HG03095 (cell line): ENCODE measurements around the gene HOXA1.

Source experiments
- ATAC-seq: cut with Tn5 transposase; IDR thresholded peaks from one replicate; pipeline ENCODE4 v1.9.1; 2021; ENCODE audit warnings: moderate library complexity; ENCODE audit not compliant: unreplicated experiment

HOXA1 gene

GRCh38 chr7:27132214-27132613 lies 36.4 kb upstream of the HOXA1 start:
- no peak for ATAC-seq

GRCh38 chr7:27131390-27131819 lies 35.6 kb upstream of the HOXA1 start:
- no peak for ATAC-seq

GRCh38 chr7:27130540-27131389 lies 35.0 kb upstream of the HOXA1 start, which contains the start of gene HOXA4:
Gene HOXA4 (minus strand): TSS chr7:27130757. CDS start chr7:27130733, 24 bp downstream.
- no peak for ATAC-seq

DNA sequence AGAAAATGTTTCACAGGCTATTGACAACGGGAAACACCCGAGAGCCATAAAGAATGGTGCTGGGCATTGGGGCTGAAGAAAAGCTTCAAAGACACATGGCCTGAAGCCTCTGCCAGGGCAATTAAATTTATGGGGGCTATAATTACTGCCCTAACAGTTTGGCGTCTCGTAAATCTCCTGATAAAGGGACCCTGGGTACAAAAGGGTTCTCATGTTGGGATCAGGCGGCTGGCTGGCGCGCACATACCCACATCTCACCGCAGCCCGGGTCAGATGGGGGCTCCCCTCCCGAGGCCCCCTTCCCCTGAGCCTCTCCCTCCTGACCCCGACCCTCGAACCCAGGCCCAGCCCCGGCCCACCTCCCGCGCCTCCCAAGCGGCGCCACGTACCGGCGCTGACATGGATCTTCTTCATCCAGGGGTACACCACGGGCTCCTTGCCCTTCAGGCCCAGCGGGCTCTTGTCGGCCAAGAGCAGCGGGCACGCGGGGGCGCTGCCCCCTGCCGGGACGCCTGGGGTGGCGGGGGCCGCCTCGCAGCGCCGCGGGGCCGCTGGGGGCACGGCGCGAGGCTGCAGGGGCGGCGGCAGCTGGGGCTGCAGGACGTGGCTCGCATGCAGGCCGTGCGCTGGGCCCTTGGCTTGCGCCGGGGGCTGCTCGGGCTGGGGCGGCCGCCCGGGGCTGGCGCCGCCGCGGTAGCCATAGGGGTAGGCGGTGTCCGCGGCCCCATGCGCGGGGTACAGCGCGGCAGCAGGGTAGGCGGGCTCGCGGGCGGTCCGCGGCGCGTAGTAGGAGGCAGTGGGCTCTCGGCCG lies 34.1 kb upstream of the HOXA1 start:
- ATAC-seq = no peak

- no peak for ATAC-seq
Measured at GRCh38 chr7:27128776-27129728, 33.3 kb upstream of the HOXA1 start.

DNA sequence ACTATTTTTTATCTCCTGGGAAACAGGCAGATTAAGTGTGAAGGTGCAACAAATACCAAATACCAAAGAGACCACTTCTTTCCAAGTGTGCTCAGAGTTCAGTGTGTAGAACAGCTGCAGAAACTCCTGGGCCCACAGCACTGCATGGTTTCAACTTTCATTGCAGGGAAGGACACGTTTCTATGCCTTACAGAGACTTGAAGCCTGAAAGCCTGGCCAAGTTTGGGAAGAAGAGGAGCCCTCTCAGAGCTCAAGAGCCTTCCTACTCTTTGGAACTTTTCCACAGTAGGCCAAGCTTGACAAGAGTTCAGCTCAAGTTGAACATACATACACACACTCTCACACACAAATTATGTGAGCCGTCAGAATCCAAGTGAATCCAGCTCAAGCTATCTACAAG lies 32.2 kb upstream of the HOXA1 start:
- ATAC-seq = no peak

DNA sequence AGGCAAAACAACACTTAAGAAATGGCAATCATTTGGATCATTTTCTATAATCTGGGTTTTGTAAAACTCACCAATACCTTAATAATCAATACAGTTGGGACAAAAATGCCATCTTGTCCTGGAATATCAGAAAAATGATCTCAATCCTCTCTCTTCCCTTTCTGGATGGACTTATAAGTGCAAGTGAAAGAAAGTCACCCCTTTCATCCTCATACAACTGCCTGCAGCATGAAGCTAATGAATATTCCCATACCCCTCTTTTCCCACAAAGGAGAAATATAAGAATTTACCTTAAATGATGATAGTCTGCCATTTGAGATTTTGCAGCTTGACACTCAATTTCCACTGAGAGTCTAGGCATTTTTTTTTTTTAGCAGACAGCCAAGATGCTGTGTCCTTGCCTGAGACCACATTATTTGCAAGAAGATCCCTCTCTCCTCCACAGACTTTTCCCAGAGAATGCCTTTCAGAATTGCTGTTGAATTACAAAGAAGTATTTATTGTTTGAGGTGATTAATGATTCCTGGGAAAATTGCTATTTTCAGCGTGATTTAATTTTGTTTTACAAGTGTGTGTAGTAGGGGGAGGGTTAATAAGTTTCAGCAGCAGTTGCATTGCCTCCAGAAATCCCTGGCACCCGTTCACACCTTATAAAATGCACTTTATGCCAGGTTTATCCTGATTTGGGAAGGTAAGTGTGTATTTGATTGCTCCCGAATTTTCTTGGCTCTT lies 31.0 kb upstream of the HOXA1 start:
- no peak for ATAC-seq

DNA sequence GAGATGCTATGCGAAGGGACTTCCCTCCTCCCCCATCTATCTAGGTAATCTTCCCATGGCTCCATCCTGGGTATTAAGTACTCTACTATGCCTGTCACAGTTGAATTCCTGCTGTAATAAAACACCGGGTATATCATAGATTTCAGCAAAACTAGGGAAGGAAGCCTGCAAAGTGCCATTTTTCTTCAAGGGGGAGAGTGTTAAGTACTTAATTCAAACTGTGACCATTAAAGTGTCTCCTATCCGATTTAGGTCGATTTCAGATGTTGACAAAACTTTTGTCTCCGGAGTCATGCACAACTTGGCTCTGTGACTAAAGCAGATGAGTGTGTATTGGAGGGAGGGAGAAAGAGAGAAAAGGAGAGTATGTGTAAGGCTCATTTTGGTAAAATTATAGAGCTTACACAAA lies 30.2 kb upstream of the HOXA1 start:
- ATAC-seq = no peak

- ATAC-seq = no peak
Measured at GRCh38 chr7:27124902-27125689, 29.3 kb upstream of the HOXA1 start.

DNA sequence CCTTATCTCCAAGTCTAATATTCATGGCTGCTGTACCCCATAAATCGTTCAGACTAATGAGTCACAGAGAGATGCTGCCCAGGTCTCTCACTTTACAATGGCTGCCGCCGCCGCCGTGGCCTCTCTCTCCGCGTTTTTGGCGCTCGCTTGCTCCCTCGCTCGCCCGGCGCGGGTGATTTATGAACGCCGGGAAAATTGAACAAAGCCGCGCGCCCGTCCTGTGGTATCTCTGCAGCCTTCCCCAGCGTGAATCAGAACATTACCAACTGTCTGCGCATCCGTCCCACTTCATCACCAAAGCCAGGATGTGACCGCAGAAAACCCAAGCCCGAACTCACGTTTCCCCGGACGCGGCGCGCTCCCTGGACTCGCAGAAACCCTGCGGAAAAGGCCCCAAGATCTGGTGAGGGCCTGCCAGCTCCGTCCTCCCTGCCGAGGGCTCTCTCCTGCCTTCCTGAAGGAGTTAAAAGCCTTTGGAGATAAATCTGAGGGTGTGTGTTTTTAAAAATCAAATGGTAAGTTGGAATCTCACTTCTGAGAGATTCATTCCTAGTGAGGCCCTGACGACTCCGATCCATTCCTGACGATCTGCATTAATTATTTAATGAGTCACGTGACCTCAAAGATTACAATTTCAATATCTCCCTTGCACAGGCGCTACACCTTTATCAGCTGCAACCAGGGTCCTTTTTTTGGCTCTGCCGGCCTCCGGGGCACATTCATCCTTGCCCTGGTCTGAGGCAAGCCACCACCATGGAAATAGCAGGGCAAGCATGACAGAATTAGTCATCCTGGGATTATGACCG lies 28.5 kb upstream of the HOXA1 start:
- no peak for ATAC-seq

DNA sequence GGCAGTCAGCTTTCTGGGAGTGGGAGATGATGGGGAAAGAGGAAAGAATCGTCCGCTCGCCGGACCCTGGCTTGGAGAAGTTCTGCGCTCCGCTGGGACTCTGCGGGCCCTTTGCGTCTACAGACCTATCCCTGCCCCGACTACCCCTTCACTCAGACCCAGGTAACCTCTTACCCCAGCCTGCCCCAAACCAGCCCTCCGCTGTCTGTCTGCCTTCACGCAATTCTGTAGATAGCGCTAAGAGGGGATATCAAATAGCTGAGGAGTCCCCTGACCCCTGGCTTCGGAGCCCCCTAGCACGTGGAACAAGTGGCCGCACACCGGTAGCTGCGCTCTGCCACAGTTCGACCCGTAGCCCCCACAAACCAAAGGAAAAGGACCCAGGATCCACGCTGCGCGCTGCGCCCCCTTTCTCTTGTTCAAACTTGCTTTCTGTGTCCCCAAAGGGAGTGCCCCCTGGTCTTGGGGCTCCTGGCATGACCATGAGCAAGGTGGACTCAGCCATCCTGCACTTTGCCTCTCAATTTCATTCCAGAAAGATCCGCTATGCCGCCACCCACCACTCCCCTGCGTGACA lies 27.8 kb upstream of the HOXA1 start:
- no peak for ATAC-seq

GRCh38 chr7:27123007-27123476 lies 27.2 kb upstream of the HOXA1 start:
- no peak for ATAC-seq

GRCh38 chr7:27122077-27122910 lies 26.5 kb upstream of the HOXA1 start:
- no peak for ATAC-seq

DNA sequence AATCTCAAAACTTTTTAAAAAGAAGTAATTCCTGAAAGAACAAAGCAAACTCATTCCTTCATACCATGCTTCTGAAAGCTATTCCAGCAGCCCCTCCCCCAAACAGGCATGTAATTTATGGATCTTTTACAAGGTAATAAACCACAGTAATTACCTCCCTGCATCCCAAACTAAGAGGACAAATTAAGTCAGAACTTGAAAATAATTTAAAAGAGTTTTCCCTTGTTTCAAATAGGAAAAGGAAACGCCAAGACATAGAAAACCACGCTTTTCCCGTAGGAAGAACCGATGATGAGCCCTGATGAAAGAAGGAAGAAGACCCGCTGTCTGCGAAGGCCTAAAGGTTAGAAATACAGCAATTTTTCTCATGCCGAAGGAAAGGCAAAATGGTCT lies 25.9 kb upstream of the HOXA1 start:
- ATAC-seq = no peak

DNA sequence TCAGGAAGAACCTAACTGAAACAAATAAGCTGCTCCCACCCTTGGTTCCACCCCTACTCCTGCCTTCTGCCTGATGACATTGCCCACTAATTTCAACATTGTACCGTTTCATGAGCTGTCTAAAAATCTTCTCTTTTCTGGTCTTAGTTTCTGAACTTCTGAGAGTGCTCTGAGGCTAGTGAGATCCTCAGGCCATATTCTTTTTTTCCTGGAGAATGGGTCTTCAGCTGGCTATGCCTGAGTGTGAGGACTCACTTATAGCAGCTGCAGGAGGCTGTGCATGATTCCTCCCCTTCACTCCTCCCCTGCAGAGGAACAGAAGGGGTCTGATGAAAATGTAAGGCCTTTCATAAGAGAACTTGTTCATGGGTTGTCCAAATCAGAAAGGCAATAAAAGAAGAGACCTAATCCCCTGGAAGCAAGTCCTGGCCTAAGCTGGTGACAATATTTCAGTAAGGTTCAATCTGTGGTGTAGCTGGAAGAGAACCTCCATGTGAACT lies 23.7 kb upstream of the HOXA1 start:
- ATAC-seq = no peak

GRCh38 chr7:27118580-27118979 lies 22.8 kb upstream of the HOXA1 start:
- ATAC-seq = no peak

DNA sequence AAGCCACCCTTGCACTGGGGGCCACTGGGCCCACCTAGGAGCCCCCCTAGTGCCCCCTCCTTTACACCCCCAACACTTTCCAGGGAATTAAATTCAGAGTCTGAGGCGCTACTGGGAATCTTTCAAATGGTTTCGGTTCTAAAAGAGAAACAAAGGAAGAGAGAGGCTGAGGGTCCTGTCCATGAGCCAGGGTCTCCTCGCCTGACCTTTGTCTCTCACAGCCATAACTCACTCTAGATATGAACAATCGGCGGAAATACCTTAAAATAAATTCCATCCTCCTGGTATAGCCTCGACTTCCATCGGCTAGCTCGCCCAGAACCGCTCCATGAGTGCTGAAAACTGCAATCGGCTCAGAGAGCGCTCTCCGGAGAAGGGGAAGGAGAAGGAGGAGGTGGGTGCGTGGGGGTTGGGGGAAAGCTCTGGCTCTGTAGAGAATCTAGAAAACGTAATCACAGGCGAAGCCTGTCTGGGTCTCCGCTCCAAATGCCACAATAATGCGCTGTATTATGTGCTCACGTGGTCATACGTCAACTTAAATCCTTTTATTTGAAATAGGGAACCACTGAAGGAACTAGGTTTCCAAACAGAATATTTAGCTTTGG lies 22.2 kb upstream of the HOXA1 start:
- no peak for ATAC-seq
